Occipital lobe (tissue), 2 donors: Measurements from ENCODE around the gene ALDH16A1. TPM values are rescaled to one million over a fixed set of nuclear protein-coding genes. Genes with fewer than 3 reads are reported as not detected.

Experiments used
- DNase-seq: peaks from one replicate; lab custom pipeline; 2025; lab: John Stamatoyannopoulos, UW
- total RNA-seq: library from RNA; depleted of rRNA; stranded (reverse); fragments of >200 nt; gene quantifications from one replicate; pipeline ENCODE4 v1.2.3, GENCODE V29; 2014

ALDH16A1 gene
- total RNA-seq, 1 donor from 2014 or later = 8.0 TPM

GRCh38 chr19:49488046-49488862, 35.2 kb downstream of the ALDH16A1 start:
- DNase-seq = no peak

- DNase-seq = no peak
Measured at GRCh38 chr19:49488863-49489537, 36.0 kb downstream of the ALDH16A1 start.

- no peak for DNase-seq
Measured at GRCh38 chr19:49489601-49490167, 36.7 kb downstream of the ALDH16A1 start.

GRCh38 chr19:49490287-49491029, 37.4 kb downstream of the ALDH16A1 start:
- DNase-seq = no peak

- no peak for DNase-seq
Measured at GRCh38 chr19:49491030-49491803, 38.2 kb downstream of the ALDH16A1 start.

GRCh38 chr19:49491804-49492572, 39.0 kb downstream of the ALDH16A1 start:
- no peak for DNase-seq

- no peak for DNase-seq
Measured at GRCh38 chr19:49492573-49493405, 39.8 kb downstream of the ALDH16A1 start.

GRCh38 chr19:49496574-49497008, 43.6 kb downstream of the ALDH16A1 start:
- DNase-seq = no peak

GRCh38 chr19:49497047-49497788, 44.2 kb downstream of the ALDH16A1 start:
- DNase-seq = no peak

- DNase-seq = no peak
Measured at GRCh38 chr19:49497789-49498103, 44.7 kb downstream of the ALDH16A1 start.

GRCh38 chr19:49498475-49498874, 45.5 kb downstream of the ALDH16A1 start:
- DNase-seq = no peak

GRCh38 chr19:49499030-49499670, 46.1 kb downstream of the ALDH16A1 start:
- no peak for DNase-seq

- no peak for DNase-seq
Measured at GRCh38 chr19:49502866-49503581, 50.0 kb downstream of the ALDH16A1 start.

GRCh38 chr19:49503582-49503962, 50.5 kb downstream of the ALDH16A1 start:
- no peak for DNase-seq

- DNase-seq = no peak
Measured at GRCh38 chr19:49506575-49507105, 53.6 kb downstream of the ALDH16A1 start.

GRCh38 chr19:49507803-49508494, 54.9 kb downstream of the ALDH16A1 start:
- no peak for DNase-seq
